SK-N-SH treated with all-trans-retinoic acid at 6 μM for 48 hours (cell line): ENCODE data around the gene ATP12A.

Source experiments
- ATAC-seq: fragments of 200-7000 bp; cut with Tn5 transposase; 3 replicates; pipeline ENCODE4 v1.9.1; 2020; ENCODE audit warnings: mild to moderate bottlenecking, moderate library complexity
- ARNTL ChIP-seq: fragments of 450-650 bp; formaldehyde crosslinking; IDR thresholded peaks from 2 replicates; pipeline ENCODE4 v1.5.0; 2020; ENCODE audit warnings: low read depth, mild to moderate bottlenecking, moderate library complexity, borderline replicate concordance
- CSDC2 ChIP-seq: fragments of 250-450 bp; sonication (Bioruptor Pico); IDR thresholded peaks from 2 replicates; pipeline ENCODE4 v1.5.0; 2020; ENCODE audit warnings: mild to moderate bottlenecking, moderate library complexity
- ESRRG ChIP-seq: fragments of 250-450 bp; sonication (Bioruptor Pico); IDR thresholded peaks from 2 replicates; pipeline ENCODE4 v1.6.1; 2021; ENCODE audit warnings: mild to moderate bottlenecking
- GLIS3 ChIP-seq: fragments of 250-450 bp; sonication (Bioruptor Pico); IDR thresholded peaks from 2 replicates; pipeline ENCODE4 v1.5.0; 2020; ENCODE audit warnings: mild to moderate bottlenecking, moderate library complexity
- OSR1 ChIP-seq: fragments of 250-450 bp; sonication (Bioruptor Pico); IDR thresholded peaks from 2 replicates; pipeline ENCODE4 v1.8.0; 2022; ENCODE audit warnings: moderate library complexity, mild to moderate bottlenecking, inconsistent platforms
- PPARA ChIP-seq: fragments of 250-450 bp; sonication (Bioruptor Pico); IDR thresholded peaks from 2 replicates; pipeline ENCODE4 v1.5.0; 2020; ENCODE audit warnings: mild to moderate bottlenecking, borderline replicate concordance
- RARB ChIP-seq: fragments of 250-450 bp; sonication (Bioruptor Pico); IDR thresholded peaks from 2 replicates; pipeline ENCODE4 v1.8.0; 2021; ENCODE audit warnings: mild to moderate bottlenecking, moderate library complexity
- TCF4 ChIP-seq: fragments of 250-450 bp; sonication (Bioruptor Pico); IDR thresholded peaks from 2 replicates; pipeline ENCODE4 v1.8.0; 2021; ENCODE audit warnings: mild to moderate bottlenecking, moderate library complexity, borderline replicate concordance
- TOX ChIP-seq: fragments of 250-450 bp; sonication (Bioruptor Pico); IDR thresholded peaks from 2 replicates; pipeline ENCODE4 v1.8.0; 2021; ENCODE audit warnings: mild to moderate bottlenecking, moderate library complexity, borderline replicate concordance
- ZC3H10 ChIP-seq: fragments of 250-450 bp; sonication (Bioruptor Pico); IDR thresholded peaks from 2 replicates; pipeline ENCODE4 v1.5.1; 2021; ENCODE audit warnings: mild to moderate bottlenecking, moderate library complexity
- ZFP3 ChIP-seq: fragments of 250-450 bp; sonication (Bioruptor Pico); IDR thresholded peaks from 2 replicates; pipeline ENCODE4 v1.5.0; 2020; ENCODE audit warnings: mild to moderate bottlenecking, moderate library complexity
- ZFP30 ChIP-seq: fragments of 450-650 bp; formaldehyde crosslinking; IDR thresholded peaks from 2 replicates; pipeline ENCODE4 v1.5.0; 2022; ENCODE audit warnings: mild to moderate bottlenecking, moderate library complexity
- ZNF565 ChIP-seq: fragments of 450-650 bp; formaldehyde crosslinking; conservative IDR thresholded peaks from 2 replicates; pipeline ENCODE4 v1.5.0; 2020; ENCODE audit warnings: low read depth, mild to moderate bottlenecking, moderate library complexity
- ZNF70 ChIP-seq: fragments of 450-650 bp; formaldehyde crosslinking; IDR thresholded peaks from 2 replicates; pipeline ENCODE4 v1.5.0; 2020; ENCODE audit warnings: mild to moderate bottlenecking, moderate library complexity
- TF ChIP-seq, protein P1 (sequence below): fragments of 250-450 bp; sonication (Bioruptor Pico); IDR thresholded peaks from 2 replicates; pipeline ENCODE4 v1.8.0; 2021; ENCODE audit warnings: low read depth, mild to moderate bottlenecking, moderate library complexity, borderline replicate concordance
- TF ChIP-seq, protein P2 (sequence below): fragments of 250-450 bp; sonication (Bioruptor Pico); IDR thresholded peaks from 2 replicates; pipeline ENCODE4 v1.5.1; 2021; ENCODE audit warnings: mild to moderate bottlenecking, moderate library complexity
- TF ChIP-seq, protein P3 (sequence below): fragments of 250-450 bp; sonication (Bioruptor Pico); IDR thresholded peaks from 2 replicates; pipeline ENCODE4 v1.8.0; 2020; ENCODE audit warnings: mild to moderate bottlenecking, moderate library complexity, borderline replicate concordance
- TF ChIP-seq, protein P4 (sequence below): fragments of 250-450 bp; sonication (Bioruptor Pico); IDR thresholded peaks from 2 replicates; pipeline ENCODE4 v1.5.1; 2020; ENCODE audit warnings: low read depth, mild to moderate bottlenecking, moderate library complexity
- TF ChIP-seq, protein P5 (sequence below): fragments of 250-450 bp; sonication (Bioruptor Pico); IDR thresholded peaks from 2 replicates; pipeline ENCODE4 v1.5.0; 2020; ENCODE audit warnings: mild to moderate bottlenecking, moderate library complexity

Gene ATP12A

DNA sequence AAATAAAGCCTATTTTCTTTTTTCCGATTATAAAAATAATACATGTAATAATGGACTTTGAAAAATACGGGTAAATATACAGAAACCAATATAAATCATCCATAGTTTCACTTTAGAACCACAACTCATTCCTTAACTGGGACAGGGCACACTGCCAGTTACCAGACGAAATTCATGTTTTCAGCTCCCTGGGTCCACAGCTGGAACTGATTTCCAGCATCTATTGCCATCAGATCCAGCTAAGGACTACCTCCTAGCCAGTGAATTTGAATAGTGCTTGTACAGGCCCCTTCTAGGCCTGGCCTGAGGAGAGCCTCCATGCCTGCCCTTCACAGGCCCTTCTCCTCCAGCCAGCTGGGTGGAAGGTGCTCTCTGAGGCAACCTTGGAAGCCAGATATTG lies 30.0 kb upstream of the ATP12A start:
- peak; percentile 73 for ATAC-seq
- no peak for TF ChIP-seq ZFP3
- TF ChIP-seq ZC3H10 (CRISPR knock-in tag): no peak
- no peak for TF ChIP-seq RARB
- no peak for TF ChIP-seq PPARA (CRISPR knock-in tag)
- TF ChIP-seq, protein P1, sequence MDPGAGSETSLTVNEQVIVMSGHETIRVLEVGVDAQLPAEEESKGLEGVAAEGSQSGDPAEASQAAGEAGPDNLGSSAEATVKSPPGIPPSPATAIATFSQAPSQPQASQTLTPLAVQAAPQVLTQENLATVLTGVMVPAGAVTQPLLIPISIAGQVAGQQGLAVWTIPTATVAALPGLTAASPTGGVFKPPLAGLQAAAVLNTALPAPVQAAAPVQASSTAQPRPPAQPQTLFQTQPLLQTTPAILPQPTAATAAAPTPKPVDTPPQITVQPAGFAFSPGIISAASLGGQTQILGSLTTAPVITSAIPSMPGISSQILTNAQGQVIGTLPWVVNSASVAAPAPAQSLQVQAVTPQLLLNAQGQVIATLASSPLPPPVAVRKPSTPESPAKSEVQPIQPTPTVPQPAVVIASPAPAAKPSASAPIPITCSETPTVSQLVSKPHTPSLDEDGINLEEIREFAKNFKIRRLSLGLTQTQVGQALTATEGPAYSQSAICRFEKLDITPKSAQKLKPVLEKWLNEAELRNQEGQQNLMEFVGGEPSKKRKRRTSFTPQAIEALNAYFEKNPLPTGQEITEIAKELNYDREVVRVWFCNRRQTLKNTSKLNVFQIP (CRISPR knock-in tag): no peak
- TF ChIP-seq, protein P2, sequence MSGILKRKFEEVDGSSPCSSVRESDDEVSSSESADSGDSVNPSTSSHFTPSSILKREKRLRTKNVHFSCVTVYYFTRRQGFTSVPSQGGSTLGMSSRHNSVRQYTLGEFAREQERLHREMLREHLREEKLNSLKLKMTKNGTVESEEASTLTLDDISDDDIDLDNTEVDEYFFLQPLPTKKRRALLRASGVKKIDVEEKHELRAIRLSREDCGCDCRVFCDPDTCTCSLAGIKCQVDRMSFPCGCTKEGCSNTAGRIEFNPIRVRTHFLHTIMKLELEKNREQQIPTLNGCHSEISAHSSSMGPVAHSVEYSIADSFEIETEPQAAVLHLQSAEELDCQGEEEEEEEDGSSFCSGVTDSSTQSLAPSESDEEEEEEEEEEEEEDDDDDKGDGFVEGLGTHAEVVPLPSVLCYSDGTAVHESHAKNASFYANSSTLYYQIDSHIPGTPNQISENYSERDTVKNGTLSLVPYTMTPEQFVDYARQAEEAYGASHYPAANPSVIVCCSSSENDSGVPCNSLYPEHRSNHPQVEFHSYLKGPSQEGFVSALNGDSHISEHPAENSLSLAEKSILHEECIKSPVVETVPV (CRISPR knock-in tag): no peak
- no peak for TF ChIP-seq GLIS3 (CRISPR knock-in tag)
- no peak for TF ChIP-seq TCF4 (CRISPR knock-in tag)
- no peak for TF ChIP-seq ZFP30
- no peak for TF ChIP-seq TOX (CRISPR knock-in tag)
- TF ChIP-seq, protein P3, sequence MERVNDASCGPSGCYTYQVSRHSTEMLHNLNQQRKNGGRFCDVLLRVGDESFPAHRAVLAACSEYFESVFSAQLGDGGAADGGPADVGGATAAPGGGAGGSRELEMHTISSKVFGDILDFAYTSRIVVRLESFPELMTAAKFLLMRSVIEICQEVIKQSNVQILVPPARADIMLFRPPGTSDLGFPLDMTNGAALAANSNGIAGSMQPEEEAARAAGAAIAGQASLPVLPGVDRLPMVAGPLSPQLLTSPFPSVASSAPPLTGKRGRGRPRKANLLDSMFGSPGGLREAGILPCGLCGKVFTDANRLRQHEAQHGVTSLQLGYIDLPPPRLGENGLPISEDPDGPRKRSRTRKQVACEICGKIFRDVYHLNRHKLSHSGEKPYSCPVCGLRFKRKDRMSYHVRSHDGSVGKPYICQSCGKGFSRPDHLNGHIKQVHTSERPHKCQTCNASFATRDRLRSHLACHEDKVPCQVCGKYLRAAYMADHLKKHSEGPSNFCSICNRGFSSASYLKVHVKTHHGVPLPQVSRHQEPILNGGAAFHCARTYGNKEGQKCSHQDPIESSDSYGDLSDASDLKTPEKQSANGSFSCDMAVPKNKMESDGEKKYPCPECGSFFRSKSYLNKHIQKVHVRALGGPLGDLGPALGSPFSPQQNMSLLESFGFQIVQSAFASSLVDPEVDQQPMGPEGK (CRISPR knock-in tag): no peak
- TF ChIP-seq CSDC2: no peak
- no peak for TF ChIP-seq ZNF565 (CRISPR knock-in tag)
- no peak for TF ChIP-seq ZNF70 (CRISPR knock-in tag)
- TF ChIP-seq OSR1: no peak
- TF ChIP-seq ESRRG (CRISPR knock-in tag): no peak
- TF ChIP-seq, protein P4, sequence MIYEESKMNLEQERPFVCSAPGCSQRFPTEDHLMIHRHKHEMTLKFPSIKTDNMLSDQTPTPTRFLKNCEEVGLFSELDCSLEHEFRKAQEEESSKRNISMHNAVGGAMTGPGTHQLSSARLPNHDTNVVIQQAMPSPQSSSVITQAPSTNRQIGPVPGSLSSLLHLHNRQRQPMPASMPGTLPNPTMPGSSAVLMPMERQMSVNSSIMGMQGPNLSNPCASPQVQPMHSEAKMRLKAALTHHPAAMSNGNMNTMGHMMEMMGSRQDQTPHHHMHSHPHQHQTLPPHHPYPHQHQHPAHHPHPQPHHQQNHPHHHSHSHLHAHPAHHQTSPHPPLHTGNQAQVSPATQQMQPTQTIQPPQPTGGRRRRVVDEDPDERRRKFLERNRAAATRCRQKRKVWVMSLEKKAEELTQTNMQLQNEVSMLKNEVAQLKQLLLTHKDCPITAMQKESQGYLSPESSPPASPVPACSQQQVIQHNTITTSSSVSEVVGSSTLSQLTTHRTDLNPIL (CRISPR knock-in tag): no peak

DNA sequence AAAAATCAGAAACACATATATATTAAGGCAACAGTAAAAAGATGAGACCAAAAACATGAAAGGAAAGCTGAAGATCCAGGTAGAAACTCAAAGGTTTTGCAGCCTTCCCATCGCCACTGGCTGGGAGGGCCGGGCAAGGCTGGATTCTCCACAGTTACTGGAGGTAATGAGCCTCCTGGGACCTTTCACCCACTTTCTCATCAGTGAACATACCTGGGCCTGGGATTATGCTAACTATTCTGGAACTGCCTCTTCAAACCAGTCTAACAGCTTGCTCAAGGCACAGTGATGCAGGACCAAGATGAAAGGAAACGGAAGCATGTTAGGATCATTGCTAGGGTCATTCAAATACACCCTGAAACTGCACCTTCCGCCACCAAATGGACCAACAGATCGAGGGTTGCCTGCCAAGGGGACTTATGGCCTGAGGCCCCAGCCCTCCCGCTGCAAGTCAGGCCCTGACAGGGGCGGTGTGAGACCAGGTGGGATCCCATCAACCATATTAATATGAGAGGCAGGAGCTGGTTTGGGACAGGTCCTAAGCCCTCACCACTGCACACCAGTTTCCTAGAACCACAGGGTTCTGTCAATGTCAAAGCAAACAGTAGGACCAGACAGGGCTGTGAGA lies 28.4 kb upstream of the ATP12A start:
- ATAC-seq: no peak

More for the DNA sequence above, 28.4 kb upstream of the ATP12A start:
- TF ChIP-seq, protein P2 (CRISPR knock-in tag): no peak
- TF ChIP-seq TOX (CRISPR knock-in tag): no peak
- TF ChIP-seq, protein P5, sequence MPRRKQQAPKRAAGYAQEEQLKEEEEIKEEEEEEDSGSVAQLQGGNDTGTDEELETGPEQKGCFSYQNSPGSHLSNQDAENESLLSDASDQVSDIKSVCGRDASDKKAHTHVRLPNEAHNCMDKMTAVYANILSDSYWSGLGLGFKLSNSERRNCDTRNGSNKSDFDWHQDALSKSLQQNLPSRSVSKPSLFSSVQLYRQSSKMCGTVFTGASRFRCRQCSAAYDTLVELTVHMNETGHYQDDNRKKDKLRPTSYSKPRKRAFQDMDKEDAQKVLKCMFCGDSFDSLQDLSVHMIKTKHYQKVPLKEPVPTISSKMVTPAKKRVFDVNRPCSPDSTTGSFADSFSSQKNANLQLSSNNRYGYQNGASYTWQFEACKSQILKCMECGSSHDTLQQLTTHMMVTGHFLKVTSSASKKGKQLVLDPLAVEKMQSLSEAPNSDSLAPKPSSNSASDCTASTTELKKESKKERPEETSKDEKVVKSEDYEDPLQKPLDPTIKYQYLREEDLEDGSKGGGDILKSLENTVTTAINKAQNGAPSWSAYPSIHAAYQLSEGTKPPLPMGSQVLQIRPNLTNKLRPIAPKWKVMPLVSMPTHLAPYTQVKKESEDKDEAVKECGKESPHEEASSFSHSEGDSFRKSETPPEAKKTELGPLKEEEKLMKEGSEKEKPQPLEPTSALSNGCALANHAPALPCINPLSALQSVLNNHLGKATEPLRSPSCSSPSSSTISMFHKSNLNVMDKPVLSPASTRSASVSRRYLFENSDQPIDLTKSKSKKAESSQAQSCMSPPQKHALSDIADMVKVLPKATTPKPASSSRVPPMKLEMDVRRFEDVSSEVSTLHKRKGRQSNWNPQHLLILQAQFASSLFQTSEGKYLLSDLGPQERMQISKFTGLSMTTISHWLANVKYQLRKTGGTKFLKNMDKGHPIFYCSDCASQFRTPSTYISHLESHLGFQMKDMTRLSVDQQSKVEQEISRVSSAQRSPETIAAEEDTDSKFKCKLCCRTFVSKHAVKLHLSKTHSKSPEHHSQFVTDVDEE (CRISPR knock-in tag): no peak
- no peak for TF ChIP-seq OSR1
- no peak for TF ChIP-seq ARNTL (CRISPR knock-in tag)
- no peak for TF ChIP-seq ZNF70 (CRISPR knock-in tag)
- TF ChIP-seq RARB: no peak
- TF ChIP-seq, protein P3 (CRISPR knock-in tag): no peak
- TF ChIP-seq ZC3H10 (CRISPR knock-in tag): no peak
- TF ChIP-seq, protein P4 (CRISPR knock-in tag): no peak
- TF ChIP-seq, protein P1 (CRISPR knock-in tag): no peak
